IPS-20b (cell line): Measurements from ENCODE around the gene CTRB1.

Experiments
- H3K27ac ChIP-seq: one replicate; pipeline ENCODE4 v1.5.1; 2013; ENCODE audit warnings: low read length
- H3K27me3 ChIP-seq: 2 replicates; pipeline ENCODE4 v1.6.1; 2013; ENCODE audit warnings: mild to moderate bottlenecking, low read length, inconsistent platforms; ENCODE audit not compliant: insufficient read depth
- H3K36me3 ChIP-seq: 2 replicates; pipeline ENCODE4 v1.6.1; 2013; ENCODE audit warnings: low read depth, mild to moderate bottlenecking, inconsistent platforms, low read length, moderate library complexity; ENCODE audit not compliant: insufficient read depth
- H3K4me1 ChIP-seq: 2 replicates; pipeline ENCODE4 v1.6.1; 2013; ENCODE audit warnings: mild to moderate bottlenecking, control low read depth, inconsistent platforms, low read length, moderate library complexity; ENCODE audit not compliant: insufficient read depth
- H3K4me3 ChIP-seq: 2 replicates; pipeline ENCODE4 v1.5.1; 2013; ENCODE audit warnings: mild to moderate bottlenecking, low read length, inconsistent platforms
- H3K9ac ChIP-seq: 2 replicates; pipeline ENCODE4 v1.6.1; 2013; ENCODE audit warnings: low read depth, mild to moderate bottlenecking, inconsistent platforms, low read length, moderate library complexity
- H3K9me3 ChIP-seq: 2 replicates; pipeline ENCODE4 v1.6.1; 2013; ENCODE audit warnings: mild to moderate bottlenecking, low read depth, low read length, inconsistent platforms; ENCODE audit not compliant: insufficient read depth

CTRB1 gene

DNA sequence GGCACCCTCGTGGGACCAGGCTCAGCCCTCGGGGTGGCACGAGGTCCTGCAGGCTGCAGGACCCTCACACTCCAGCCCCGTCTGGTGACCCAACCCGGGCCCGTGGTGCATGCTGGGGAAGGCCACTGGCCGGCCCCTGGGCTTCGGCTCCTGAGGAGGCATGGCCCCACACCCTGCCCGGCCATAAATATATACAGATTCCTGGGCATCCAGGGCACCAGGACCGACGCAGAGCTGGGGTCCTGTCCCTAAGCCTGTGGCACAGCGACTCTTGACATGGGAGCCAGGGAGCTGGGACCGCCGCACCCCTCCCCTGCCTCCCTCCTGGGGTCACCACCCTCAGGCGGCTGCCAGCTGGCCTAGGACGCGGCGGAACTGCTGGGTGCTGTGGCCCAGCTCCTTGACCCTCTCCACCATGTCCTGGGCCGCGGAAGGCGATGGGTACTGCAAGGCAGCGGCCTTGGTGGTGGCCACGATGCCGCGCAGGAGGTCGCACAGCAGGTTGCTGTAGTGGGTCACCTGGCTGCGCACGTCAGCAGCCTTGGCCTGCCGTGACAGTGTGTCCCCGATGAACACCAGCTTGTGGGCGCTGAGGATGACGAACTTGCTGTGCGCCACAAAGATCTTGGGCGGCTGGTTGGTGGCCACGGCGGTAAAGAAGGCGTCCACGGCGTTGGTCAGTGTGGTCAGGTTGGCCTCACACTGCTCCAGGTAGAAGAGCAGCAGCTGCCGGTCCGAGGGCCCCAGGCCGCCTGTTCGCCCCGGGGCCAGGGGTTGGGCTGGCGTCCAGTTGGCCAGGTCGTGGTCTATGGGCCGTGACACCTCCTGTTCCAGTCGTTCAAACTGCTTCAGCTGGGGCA, 10.6 kb downstream of the CTRB1 start:
- Histone ChIP-seq H3K4me3 (no peak overlapping the region), H3K9me3 (no peaks in the 10 kb centered on the region), H3K27ac (no peak overlapping the region), H3K27me3 (no peaks in the 10 kb centered on the region), H3K36me3 (peaks cover 52% of the 10 kb centered on the region), H3K4me1 (no peaks in the 10 kb centered on the region), H3K9ac (no peak overlapping the region)

- H3K36me3 ChIP-seq: peaks cover 60% of the 10 kb centered on the region
- H3K9me3 ChIP-seq: no peaks in the 10 kb centered on the region
- H3K9ac ChIP-seq: no peak overlapping the region
- no peaks in the 10 kb centered on the region for H3K4me1 ChIP-seq
- no peak overlapping the region for H3K4me3 ChIP-seq
- no peak overlapping the region for H3K27ac ChIP-seq
- H3K27me3 ChIP-seq: no peaks in the 10 kb centered on the region
These were observed 11.8 kb downstream of the CTRB1 start for GRCh38 chr16:75230471-75231110.

GRCh38 chr16:75231570-75231969, 12.8 kb downstream of the CTRB1 start:
- Histone ChIP-seq H3K27ac (no peak overlapping the region), H3K27me3 (no peaks in the 10 kb centered on the region), H3K9ac (no peak overlapping the region), H3K4me3 (no peak overlapping the region), H3K36me3 (peaks cover 70% of the 10 kb centered on the region), H3K4me1 (no peaks in the 10 kb centered on the region), H3K9me3 (no peaks in the 10 kb centered on the region)

- no peak overlapping the region for H3K4me3 ChIP-seq
- no peaks in the 10 kb centered on the region for H3K27me3 ChIP-seq
- no peak overlapping the region for H3K9ac ChIP-seq
- peaks cover 67% of the 10 kb centered on the region for H3K36me3 ChIP-seq
- no peaks in the 10 kb centered on the region for H3K4me1 ChIP-seq
- no peaks in the 10 kb centered on the region for H3K9me3 ChIP-seq
- no peak overlapping the region for H3K27ac ChIP-seq
These were observed 14.8 kb downstream of the CTRB1 start for GRCh38 chr16:75233611-75233938.

GRCh38 chr16:75234856-75235696, 16.3 kb downstream of the CTRB1 start:
- no peak overlapping the region for H3K9ac ChIP-seq
- peaks cover 65% of the 10 kb centered on the region for H3K36me3 ChIP-seq
- no peaks in the 10 kb centered on the region for H3K4me1 ChIP-seq
- H3K27me3 ChIP-seq: no peaks in the 10 kb centered on the region
- no peak overlapping the region for H3K4me3 ChIP-seq
- H3K9me3 ChIP-seq: no peaks in the 10 kb centered on the region
- H3K27ac ChIP-seq: no peak overlapping the region

DNA sequence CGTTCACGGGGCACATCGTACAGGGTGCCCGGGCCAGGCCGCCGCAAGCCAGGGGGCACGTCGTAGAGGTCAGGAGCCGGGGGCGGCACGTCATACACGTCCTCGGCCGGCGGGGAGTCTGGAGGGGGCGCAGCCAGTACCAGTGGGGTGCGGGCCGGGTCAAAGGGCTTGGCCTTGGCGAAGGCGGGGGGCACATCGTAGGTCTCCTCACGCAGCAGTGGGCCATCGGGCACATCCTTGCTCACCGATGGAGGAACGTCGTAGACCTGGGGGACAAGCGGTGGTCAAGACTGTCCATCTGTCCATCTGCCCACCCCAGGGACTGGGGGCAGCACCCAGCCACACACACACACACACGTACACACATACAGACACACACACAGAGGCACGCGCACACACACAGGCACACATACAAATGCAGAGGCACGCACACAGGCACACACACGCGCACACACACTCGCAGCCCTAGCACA, 17.0 kb downstream of the CTRB1 start:
- Histone ChIP-seq H3K9me3 (no peaks in the 10 kb centered on the region), H3K36me3 (peaks cover 65% of the 10 kb centered on the region), H3K4me1 (no peaks in the 10 kb centered on the region), H3K4me3 (no peak overlapping the region), H3K9ac (no peak overlapping the region), H3K27me3 (no peaks in the 10 kb centered on the region), H3K27ac (no peak overlapping the region)

DNA sequence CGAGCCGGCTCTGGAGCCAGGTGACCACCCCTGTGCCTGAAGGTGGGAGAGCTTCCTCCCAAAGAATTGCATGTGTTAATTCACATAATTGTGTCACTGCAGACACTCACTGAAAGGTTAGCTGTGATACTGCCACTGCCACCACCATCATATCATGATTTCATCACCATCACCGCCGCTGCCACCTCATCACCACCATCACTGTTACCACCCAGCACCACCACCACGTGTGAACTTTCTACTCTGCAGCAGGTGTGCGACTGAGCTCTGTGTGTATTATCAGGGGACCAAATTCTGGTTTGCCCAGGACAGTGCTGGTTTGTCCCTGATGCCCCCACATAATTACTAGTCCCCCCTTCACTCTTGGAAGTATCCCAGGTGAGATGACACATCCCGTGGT, 17.4 kb downstream of the CTRB1 start:
- Histone ChIP-seq H3K27me3 (no peaks in the 10 kb centered on the region), H3K9me3 (no peaks in the 10 kb centered on the region), H3K36me3 (peaks cover 67% of the 10 kb centered on the region)

GRCh38 chr16:75236736-75237397, 18.1 kb downstream of the CTRB1 start:
- H3K27ac ChIP-seq: no peak overlapping the region
- H3K4me1 ChIP-seq: no peaks in the 10 kb centered on the region
- no peak overlapping the region for H3K4me3 ChIP-seq
- peaks cover 68% of the 10 kb centered on the region for H3K36me3 ChIP-seq
- no peaks in the 10 kb centered on the region for H3K27me3 ChIP-seq
- no peak overlapping the region for H3K9ac ChIP-seq
- no peaks in the 10 kb centered on the region for H3K9me3 ChIP-seq

More for the DNA sequence above, 17.4 kb downstream of the CTRB1 start:
- H3K9ac ChIP-seq: no peak overlapping the region
- H3K4me3 ChIP-seq: no peak overlapping the region
- H3K4me1 ChIP-seq: no peaks in the 10 kb centered on the region
- no peak overlapping the region for H3K27ac ChIP-seq

DNA sequence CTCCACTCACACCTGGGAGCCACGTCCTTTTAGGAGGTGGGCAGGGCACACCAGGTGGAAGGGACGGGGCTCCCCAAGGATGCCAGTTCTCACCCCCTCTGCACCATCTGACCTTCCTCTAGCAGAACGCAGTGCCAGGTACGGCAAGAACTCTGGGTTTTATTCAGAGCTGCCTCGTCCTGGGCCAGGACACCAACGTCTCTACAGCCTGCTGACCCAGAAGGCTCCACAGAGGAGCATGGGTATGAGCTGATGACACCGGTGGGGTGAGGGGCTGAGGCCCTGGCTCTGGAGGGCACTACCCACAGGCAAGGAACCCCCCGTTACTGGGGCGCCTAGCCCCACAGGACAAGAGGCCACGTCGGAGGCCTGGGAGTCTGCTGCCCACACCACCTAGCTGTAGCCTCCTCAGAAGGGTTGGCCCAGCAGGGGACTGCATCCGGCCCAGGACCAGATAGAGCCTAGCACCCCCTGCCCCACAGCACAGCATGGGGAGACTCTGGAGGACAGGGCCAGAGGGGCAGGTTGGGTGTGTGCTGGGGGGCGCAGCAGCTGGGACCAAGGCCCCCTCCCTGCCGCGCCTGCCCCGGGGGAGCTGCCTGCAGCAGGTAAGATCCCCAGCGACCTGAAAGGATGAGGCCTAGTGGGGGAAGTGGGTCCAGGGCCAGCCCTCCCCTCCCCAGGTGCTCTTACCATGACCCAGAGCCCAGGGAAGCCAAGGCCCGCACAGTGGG, 18.8 kb downstream of the CTRB1 start:
- Histone ChIP-seq H3K27me3 (no peaks in the 10 kb centered on the region), H3K4me1 (no peaks in the 10 kb centered on the region), H3K36me3 (peaks cover 70% of the 10 kb centered on the region), H3K4me3 (no peak overlapping the region), H3K9ac (no peak overlapping the region), H3K9me3 (no peaks in the 10 kb centered on the region), H3K27ac (no peak overlapping the region)

DNA sequence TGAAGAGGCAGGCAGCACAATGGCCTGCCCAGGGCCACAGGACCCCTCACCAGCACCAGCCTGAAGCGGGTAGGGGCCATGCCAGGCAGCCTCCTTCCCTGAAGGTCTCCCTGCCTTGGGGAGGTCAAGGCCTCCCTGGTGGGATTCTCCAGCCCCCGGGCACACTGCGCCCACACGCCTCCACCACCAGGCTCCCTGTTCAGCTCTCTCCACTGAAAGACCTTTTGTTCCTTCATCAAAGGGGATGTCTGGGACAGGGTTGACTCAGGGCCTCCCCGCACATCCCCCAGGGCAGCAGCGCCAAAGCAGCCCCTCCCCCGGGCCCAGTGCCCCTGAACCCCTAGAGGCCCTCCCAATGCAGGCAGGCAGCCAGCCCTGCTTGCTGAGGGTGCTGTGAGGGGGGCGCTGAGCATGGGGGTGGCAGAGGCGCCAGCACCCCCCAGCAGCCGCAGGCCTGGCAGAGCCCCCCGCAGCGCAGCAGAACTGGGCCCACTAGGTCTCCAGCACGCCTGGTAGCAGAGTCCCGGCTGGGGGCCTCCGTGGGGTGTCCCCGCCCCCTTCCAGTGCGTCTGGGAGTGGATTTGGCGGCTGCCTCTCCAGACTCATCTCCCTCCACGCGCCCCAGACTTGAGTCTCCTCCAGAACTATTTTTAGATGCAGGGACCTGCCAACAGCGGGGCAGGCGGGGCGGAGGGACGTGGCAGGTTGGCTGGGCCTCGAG, 19.5 kb downstream of the CTRB1 start:
- Histone ChIP-seq H3K27me3 (no peaks in the 10 kb centered on the region), H3K27ac (no peak overlapping the region), H3K4me3 (no peak overlapping the region), H3K9me3 (no peaks in the 10 kb centered on the region), H3K36me3 (peaks cover 69% of the 10 kb centered on the region), H3K4me1 (no peaks in the 10 kb centered on the region), H3K9ac (no peak overlapping the region)
